OCI-LY1 (cell line): ENCODE measurements around the gene OR13J1.

Experiments used
- CTCF ChIP-seq: fragments of 200-600 bp; sonication (generic), shearing (Covaris generic); IDR thresholded peaks from 2 replicates; pipeline ENCODE4 v1.5.1; 2017; ENCODE audit warnings: mild to moderate bottlenecking, antibody characterized with exemption, low read length, moderate library complexity, mixed read lengths
- EZH2 ChIP-seq: fragments of 200-600 bp; sonication (generic), shearing (Covaris generic); IDR thresholded peaks from 2 replicates; pipeline ENCODE4 v1.8.0; 2017; ENCODE audit warnings: borderline replicate concordance, mixed run types, mild to moderate bottlenecking, antibody characterized with exemption, low read length, moderate library complexity, mixed read lengths

- TF ChIP-seq CTCF (no peak), EZH2 (no peak)
These were observed 40.5 kb downstream of the OR13J1 start for GRCh38 chr9:35829764-35830096.
